ENCODE results near the gene SERPINB7.

SERPINB7 gene

DNA sequence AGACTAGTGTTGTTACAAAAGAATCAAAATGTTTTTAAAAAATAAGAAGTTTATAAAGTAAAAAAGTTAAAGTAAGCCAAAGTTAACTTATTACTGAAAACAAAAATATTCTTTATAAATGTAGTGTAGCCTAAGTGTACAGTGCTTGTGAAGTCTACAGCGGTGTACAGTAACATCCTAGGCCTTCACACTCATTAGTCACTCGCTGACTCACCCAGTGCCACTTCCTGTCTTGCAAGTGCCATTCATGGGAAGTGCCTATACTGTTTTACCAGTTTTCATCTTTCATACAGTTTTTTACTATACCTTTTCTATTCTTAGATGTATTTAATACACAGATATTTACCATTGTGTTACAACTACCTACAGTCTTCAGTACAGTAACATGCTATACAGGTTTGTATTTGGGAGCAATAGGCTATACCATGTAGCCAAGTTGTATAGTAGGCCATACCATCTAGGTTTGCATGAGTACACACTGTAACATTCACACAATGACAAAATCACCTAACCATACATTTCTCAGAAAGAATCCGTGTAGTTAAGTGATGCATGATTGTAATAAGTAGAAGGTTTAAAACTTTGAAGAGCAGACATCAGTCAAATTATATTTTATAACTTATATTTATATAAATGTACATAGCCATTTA is 13.4 kb downstream of the SERPINB7 start:
- H3K27me3 ChIP-seq (ENCODE audit: low read length), result no peaks in the 10 kb centered on the region
- no peaks in the 10 kb centered on the region for H3K9me2 ChIP-seq (replicated peaks; ENCODE audit: insufficient read depth, low read length)
- H3K4me2 ChIP-seq (ENCODE audit: low read depth, low read length, poor library complexity, severe bottlenecking), result no peak overlapping the region
- no peak overlapping the region for H3K9ac ChIP-seq (ENCODE audit: low read length)
- H2AFZ ChIP-seq (ENCODE audit: low read depth, low read length, severe bottlenecking), result no peak overlapping the region
- H3K4me3 ChIP-seq (ENCODE audit: insufficient read depth, low read length, poor library complexity, severe bottlenecking), result no peak overlapping the region
- no peaks in the 10 kb centered on the region for H3K9me3 ChIP-seq (ENCODE audit: insufficient read depth, low read length)
- H3K79me2 ChIP-seq (ENCODE audit: insufficient read depth, low read length), result no peaks in the 10 kb centered on the region
- TF ChIP-seq, protein P1, sequence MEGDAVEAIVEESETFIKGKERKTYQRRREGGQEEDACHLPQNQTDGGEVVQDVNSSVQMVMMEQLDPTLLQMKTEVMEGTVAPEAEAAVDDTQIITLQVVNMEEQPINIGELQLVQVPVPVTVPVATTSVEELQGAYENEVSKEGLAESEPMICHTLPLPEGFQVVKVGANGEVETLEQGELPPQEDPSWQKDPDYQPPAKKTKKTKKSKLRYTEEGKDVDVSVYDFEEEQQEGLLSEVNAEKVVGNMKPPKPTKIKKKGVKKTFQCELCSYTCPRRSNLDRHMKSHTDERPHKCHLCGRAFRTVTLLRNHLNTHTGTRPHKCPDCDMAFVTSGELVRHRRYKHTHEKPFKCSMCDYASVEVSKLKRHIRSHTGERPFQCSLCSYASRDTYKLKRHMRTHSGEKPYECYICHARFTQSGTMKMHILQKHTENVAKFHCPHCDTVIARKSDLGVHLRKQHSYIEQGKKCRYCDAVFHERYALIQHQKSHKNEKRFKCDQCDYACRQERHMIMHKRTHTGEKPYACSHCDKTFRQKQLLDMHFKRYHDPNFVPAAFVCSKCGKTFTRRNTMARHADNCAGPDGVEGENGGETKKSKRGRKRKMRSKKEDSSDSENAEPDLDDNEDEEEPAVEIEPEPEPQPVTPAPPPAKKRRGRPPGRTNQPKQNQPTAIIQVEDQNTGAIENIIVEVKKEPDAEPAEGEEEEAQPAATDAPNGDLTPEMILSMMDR (IDR thresholded peaks at IDR 0.05; ENCODE audit: insufficient read depth, low read length, poor library complexity, severe bottlenecking), result no peak
- no peak for TF ChIP-seq EZH2phosphoT487 (conservative IDR thresholded peaks at IDR 0.05; ENCODE audit: low read length)
- H3F3A ChIP-seq (ENCODE audit: insufficient read depth), result no peaks in the 10 kb centered on the region
- no peaks in the 10 kb centered on the region for H4K20me1 ChIP-seq (ENCODE audit: low read depth, low read length)
- no peak overlapping the region for H3K27ac ChIP-seq (ENCODE audit: low read depth, low read length)
- no peaks in the 10 kb centered on the region for H3K36me3 ChIP-seq (ENCODE audit: low read length)

DNA sequence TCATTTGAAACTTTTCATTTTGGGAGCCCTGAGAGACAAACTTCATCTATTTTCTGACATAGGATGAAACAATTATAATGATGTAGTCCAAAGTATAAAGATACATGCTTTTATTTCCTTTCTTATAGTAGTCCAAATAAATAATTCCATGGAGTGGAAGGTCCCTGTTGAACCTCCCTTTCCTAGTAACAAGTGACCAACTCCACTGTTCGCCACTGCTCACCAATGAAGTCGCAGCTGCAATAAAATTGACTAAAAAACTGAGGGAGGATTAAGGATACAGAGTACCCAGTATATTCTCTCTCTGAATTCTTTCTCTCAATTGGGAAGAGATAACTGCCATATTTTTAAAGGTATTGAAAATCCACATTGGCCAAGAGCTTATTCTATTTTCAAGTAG is 14.1 kb downstream of the SERPINB7 start:
- Histone ChIP-seq H3K4me3 (ENCODE audit: insufficient read depth, low read length, poor library complexity, severe bottlenecking) (no peak overlapping the region), H3K27me3 (ENCODE audit: low read length) (no peaks in the 10 kb centered on the region), H2AFZ (ENCODE audit: low read depth, low read length, severe bottlenecking) (no peak overlapping the region), H3K9me3 (ENCODE audit: insufficient read depth, low read length) (no peaks in the 10 kb centered on the region), H3K4me2 (ENCODE audit: low read depth, low read length, poor library complexity, severe bottlenecking) (no peak overlapping the region), H3K9ac (ENCODE audit: low read length) (no peak overlapping the region), H3K9me2 (replicated peaks; ENCODE audit: insufficient read depth, low read length) (no peaks in the 10 kb centered on the region), H3K79me2 (ENCODE audit: insufficient read depth, low read length) (no peaks in the 10 kb centered on the region), H3K36me3 (ENCODE audit: low read length) (no peaks in the 10 kb centered on the region), H4K20me1 (ENCODE audit: low read depth, low read length) (no peaks in the 10 kb centered on the region), H3K27ac (ENCODE audit: low read depth, low read length) (no peak overlapping the region), H3F3A (ENCODE audit: insufficient read depth) (no peaks in the 10 kb centered on the region)
- TF ChIP-seq, protein P1 (IDR thresholded peaks at IDR 0.05; ENCODE audit: insufficient read depth, low read length, poor library complexity, severe bottlenecking), result no peak
- TF ChIP-seq EZH2phosphoT487 (conservative IDR thresholded peaks at IDR 0.05; ENCODE audit: low read length), result no peak

DNA sequence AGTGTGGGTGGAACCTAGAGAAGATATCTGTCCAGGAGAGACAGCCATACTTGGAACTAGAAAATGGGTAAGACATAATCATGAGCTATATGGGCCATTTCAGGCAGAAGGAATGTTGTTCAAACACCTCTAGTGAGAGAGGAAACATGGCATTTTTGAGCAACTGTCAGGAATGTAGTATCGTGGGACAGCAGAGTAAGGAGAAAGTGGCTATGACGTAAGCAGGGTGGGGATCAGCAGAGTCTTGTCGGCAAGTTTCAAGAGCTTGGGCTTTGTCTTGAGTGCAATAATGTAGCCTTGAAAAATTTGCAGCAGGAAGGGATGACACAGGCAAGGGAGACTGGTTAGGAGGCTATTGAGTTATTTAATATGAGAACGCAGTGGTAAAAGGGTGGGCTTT is 20.4 kb downstream of the SERPINB7 start:
- H3K79me2 ChIP-seq (ENCODE audit: insufficient read depth, low read length), result no peaks in the 10 kb centered on the region
- no peak overlapping the region for H2AFZ ChIP-seq (ENCODE audit: low read depth, low read length, severe bottlenecking)
- no peak overlapping the region for H3K27ac ChIP-seq (ENCODE audit: low read depth, low read length)

More for the DNA sequence above, 20.4 kb downstream of the SERPINB7 start:
- Histone ChIP-seq H3K27me3 (ENCODE audit: low read length) (no peaks in the 10 kb centered on the region), H3F3A (ENCODE audit: insufficient read depth) (no peaks in the 10 kb centered on the region), H3K36me3 (ENCODE audit: low read length) (no peaks in the 10 kb centered on the region), H3K9me2 (replicated peaks; ENCODE audit: insufficient read depth, low read length) (no peaks in the 10 kb centered on the region), H4K20me1 (ENCODE audit: low read depth, low read length) (no peaks in the 10 kb centered on the region), H3K4me2 (ENCODE audit: low read depth, low read length, poor library complexity, severe bottlenecking) (no peak overlapping the region), H3K9ac (ENCODE audit: low read length) (no peak overlapping the region), H3K4me3 (ENCODE audit: insufficient read depth, low read length, poor library complexity, severe bottlenecking) (no peak overlapping the region), H3K9me3 (ENCODE audit: insufficient read depth, low read length) (no peaks in the 10 kb centered on the region)
- TF ChIP-seq, protein P1 (IDR thresholded peaks at IDR 0.05; ENCODE audit: insufficient read depth, low read length, poor library complexity, severe bottlenecking), result no peak
- TF ChIP-seq EZH2phosphoT487 (conservative IDR thresholded peaks at IDR 0.05; ENCODE audit: low read length), result no peak
